ENCODE measurements around the gene BMERB1. TPM values are rescaled to one million over a fixed set of nuclear protein-coding genes. Genes with fewer than 3 reads are reported as not detected.
"Not testable (repeated sequence)": the region's sequence is repeated elsewhere in the genome, so short reads cannot be mapped to it uniquely, and the experiment has no call there.

The BMERB1 gene
- total and polyA plus RNA-seq, 9 of the 15 experiments (the other 6 are each of a cell fraction or from before 2014, with no cell fraction given): 0.29 to 2.9 (median 0.94) TPM

- Histone ChIP-seq H3K4me2 (ENCODE audit: insufficient read depth, low read length) (peak overlapping the region; percentile 81), H3K27ac (ENCODE audit: extremely low read depth, low read depth, low read length) (peak overlapping the region; percentile 91), H3K4me1 (replicated peaks in 1 of 2; ENCODE audit: control insufficient read depth in 2 of 2, insufficient read depth in 2 of 2, low read length in 2 of 2) (peaks cover 26 to 52% of the 10 kb centered on the region in 2 experiments), H3K9ac (ENCODE audit: insufficient read depth in 1 of 2, low read depth in 2 of 2, low read length in 2 of 2) (peak overlapping the region; percentile 1 to 69; a peak in 3 of 4 replicates), H3K4me3 (peak overlapping the region; percentile 42), H3K79me2 (ENCODE audit: control insufficient read depth, insufficient read depth, low read length) (peaks cover 23% of the 10 kb centered on the region; the same call in 2 of the 3 replicates), H3K36me3 (ENCODE audit: control insufficient read depth, insufficient read depth, low read length) (peaks cover 10% of the 10 kb centered on the region; the same call in 2 of the 3 replicates), H2AFZ (ENCODE audit: low read depth, low read length) (peak overlapping the region; percentile 97)
- DNase-seq (ENCODE audit: extremely low read depth in 1 of 4, low spot score in 3 of 4): peak in 1 of 4 experiments; percentile 73
- intact Hi-C loops (cut with micrococcal nuclease): loop anchor here (10.0 kb wide), 1 partner anchor 71 kb away; the partner anchor contains the start of gene MARF1
- peak; percentile 74 for FAIRE-seq
- H3K27me3 ChIP-seq (ENCODE audit: control insufficient read depth in 2 of 2, insufficient read depth in 2 of 2, low read length in 2 of 2); BruUV-seq (replicated peaks); H4K20me1 ChIP-seq (replicated peaks; ENCODE audit: control insufficient read depth, insufficient read depth, low read length); H3K9me1 ChIP-seq (ENCODE audit: control insufficient read depth, insufficient read depth, low read length); in situ Hi-C loops (cut with MboI); H3K9me3 ChIP-seq (replicated peaks; ENCODE audit: control insufficient read depth, insufficient read depth, low read depth, low read length); TF ChIP-seq ZNF740 (CRISPR knock-in tag; IDR thresholded peaks at IDR 0.05); NR2C1 (IDR thresholded peaks at IDR 0.05): not testable (repeated sequence)
- WGBS (ENCODE audit: insufficient coverage, low coverage, missing lambda C conversion rate): 2% methylated on average over 11 of the region's 11 CpGs
- peak; percentile 9 for ATAC-seq
- ChIA-PET CTCF (ENCODE audit: low intra/inter-chr PET ratio) (interaction anchor here (0.6 kb wide), 1 partner anchor 94 kb away, joined by 3 read pairs; no protein-coding TSS in a partner anchor), POLR2A (interaction anchor here (0.6 to 2.7 kb wide), 11 partner anchors 10 to 940 kb away, joined by 3 to 21 read pairs (median 4); partner anchors contain the start of gene MARF1)
- TF ChIP-seq ERF (CRISPR knock-in tag; IDR thresholded peaks at IDR 0.05): peak; percentile 88
- TF ChIP-seq ZNF175 (CRISPR knock-in tag; IDR thresholded peaks at IDR 0.05; ENCODE audit: low read depth): peak; percentile 94
- TF ChIP-seq TRIM28 (IDR thresholded peaks at IDR 0.05): 0 out of 2 replicates have a peak, but pooled peaks have one; percentile 41
- TF ChIP-seq ZNF740 (tag; IDR thresholded peaks at IDR 0.05): peak in 1 of 2 experiments; percentile 89; a peak in 2 of 4 replicates
- peak; percentile 47; the same call in 1 of the 2 replicates for TF ChIP-seq ZKSCAN3 (CRISPR knock-in tag; IDR thresholded peaks at IDR 0.05)
- TF ChIP-seq ZBTB11 (CRISPR knock-in tag; IDR thresholded peaks at IDR 0.05): peak in 1 of 3 experiments; percentile 80; a peak in 2 of 6 replicates
- peak in 1 of 2 experiments; percentile 75; a peak in 2 of 4 replicates for TF ChIP-seq NONO (IDR thresholded peaks at IDR 0.05; ENCODE audit: low read depth in 2 of 2, low read length in 1 of 2)
- TF ChIP-seq CXXC5 (CRISPR knock-in tag; IDR thresholded peaks at IDR 0.05): peak; percentile 85
- TF ChIP-seq L3MBTL2 (IDR thresholded peaks at IDR 0.05): peak; percentile 92
- TF ChIP-seq BCL6 (CRISPR knock-in tag; IDR thresholded peaks at IDR 0.05): peak; percentile 82; the same call in 1 of the 2 replicates
- peak; percentile 67; the same call in 1 of the 2 replicates for TF ChIP-seq KLF13 (tag; IDR thresholded peaks at IDR 0.05; ENCODE audit: borderline replicate concordance, low read depth)
- TF ChIP-seq ZNF668 (CRISPR knock-in tag; IDR thresholded peaks at IDR 0.05): peak; percentile 92
- TF ChIP-seq NR2C1 (tag; IDR thresholded peaks at IDR 0.05): peak; percentile 91
- peak; percentile 70 for TF ChIP-seq TBP (optimal IDR thresholded peaks at IDR 0.05; ENCODE audit: low read depth, low read length)
- peak; percentile 98 for TF ChIP-seq SMAD4 (CRISPR knock-in tag; conservative IDR thresholded peaks at IDR 0.05)
Measured at GRCh38 chr16:15573896-15574613, 139.7 kb downstream of the BMERB1 start.

Data from K562 (cell line).